MCF 10A (cell line): ENCODE data around the gene FAM3A. TPM values are rescaled to one million over a fixed set of nuclear protein-coding genes. Genes with fewer than 3 reads are reported as not detected.

Experiments
- BruUV-seq: library from RNA; stranded (reverse); fragments of 400-500 nt; replicated peaks from 2 replicates; lab custom pipeline; 2021; lab: Mats Ljungman, UMichigan
- CTCF ChIA-PET: fragments of 300-600 bp; sonication (Branson Sonifier 250); formaldehyde crosslinking; extraction: SDS; loops from one replicate; lab custom pipeline; 2021; ENCODE audit warnings: antibody characterized with exemption, inconsistent platforms; lab: Yijun Ruan, JAX
- POLR2A ChIA-PET: fragments of 300-600, 350-650 bp; sonication (Branson Sonifier 250); formaldehyde crosslinking; extraction: SDS; loops from one replicate; lab custom pipeline; 2020; ENCODE audit warnings: antibody characterized with exemption, inconsistent platforms; lab: Yijun Ruan, JAX
- DNase-seq: peaks from one replicate; pipeline ENCODE4 v3.0.0-alpha.2; 2018; ENCODE audit not compliant: unreplicated experiment
- H3K27ac Mint-ChIP-seq: one replicate; pipeline ENCODE4 v1.8.0; 2022; ENCODE audit warnings: mild to moderate bottlenecking, low read depth, mixed read lengths; ENCODE audit not compliant: unreplicated experiment
- H3K27me3 Mint-ChIP-seq: one replicate; pipeline ENCODE4 v1.8.0; 2022; ENCODE audit warnings: mixed read lengths; ENCODE audit not compliant: insufficient read depth, unreplicated experiment
- H3K36me3 Mint-ChIP-seq: one replicate; pipeline ENCODE4 v1.8.0; 2022; ENCODE audit warnings: mild to moderate bottlenecking, moderate library complexity, mixed read lengths; ENCODE audit not compliant: insufficient read depth, unreplicated experiment
- H3K4me1 Mint-ChIP-seq: one replicate; pipeline ENCODE4 v1.8.0; 2022; ENCODE audit warnings: mixed read lengths; ENCODE audit not compliant: insufficient read depth, unreplicated experiment
- H3K4me3 Mint-ChIP-seq: one replicate; pipeline ENCODE4 v1.8.0; 2022; ENCODE audit warnings: mild to moderate bottlenecking, moderate library complexity, mixed read lengths; ENCODE audit not compliant: unreplicated experiment
- H3K9me3 Mint-ChIP-seq: one replicate; pipeline ENCODE4 v1.8.0; 2022; ENCODE audit warnings: mixed read lengths; ENCODE audit not compliant: unreplicated experiment
- CTCF ChIP-seq: fragments of 200-600 bp; IDR thresholded peaks from one replicate; pipeline ENCODE4 v1.8.0; 2022; ENCODE audit warnings: antibody characterized with exemption, mild to moderate bottlenecking; ENCODE audit not compliant: unreplicated experiment
- intact Hi-C: fragments of 100-400 bp; cut with micrococcal nuclease; formaldehyde crosslinking; loops from 2 replicates; pipeline ENCODE4 v1.14.1; 2022
- total RNA-seq: library from RNA; stranded (reverse); gene quantifications from 2 replicates; pipeline ENCODE4 v1.2.3, GENCODE V29; 2022

Gene FAM3A
- total RNA-seq, 1 experiment from 2014 or later = 40.9 TPM

- no peaks in the 10 kb centered on the region for H3K9me3 Mint-ChIP-seq
- H3K27me3 Mint-ChIP-seq = no peaks in the 10 kb centered on the region
- peaks cover 24% of the 10 kb centered on the region for H3K4me1 Mint-ChIP-seq
- no peak overlapping the region for H3K4me3 Mint-ChIP-seq
- TF ChIP-seq CTCF = no peak
- H3K27ac Mint-ChIP-seq = no peak overlapping the region
- ChIA-PET POLR2A (interaction anchor here (1.5 kb wide), 1 partner anchor 125 kb away, joined by 4 read pairs; no protein-coding TSS in a partner anchor), CTCF (interaction anchor here (0.6 to 1.6 kb wide), 2 partner anchors 166 to 1884 kb away, joined by 3 to 8 read pairs; no protein-coding TSS in a partner anchor)
- intact Hi-C loops = no loop called here
- peaks cover 16% of the 10 kb centered on the region for H3K36me3 Mint-ChIP-seq
- no peak for DNase-seq
- BruUV-seq = no TSS peak
Measured at GRCh38 chrX:154539077-154539476, 23.0 kb upstream of the FAM3A start.

GRCh38 chrX:154535892-154536291 lies 19.9 kb upstream of the FAM3A start:
- Mint-ChIP-seq H3K4me3 (no peak overlapping the region), H3K36me3 (peaks cover 18% of the 10 kb centered on the region), H3K27me3 (no peaks in the 10 kb centered on the region), H3K27ac (peak overlapping the region; percentile 35), H3K9me3 (no peaks in the 10 kb centered on the region), H3K4me1 (peaks cover 4% of the 10 kb centered on the region)
- no peak for DNase-seq
- ChIA-PET POLR2A (interaction anchor here (0.6 kb wide), 1 partner anchor 124 kb away, joined by 3 read pairs; no protein-coding TSS in a partner anchor), CTCF (interaction anchor here (0.6 to 6.3 kb wide), 11 partner anchors 8 to 1573 kb away, joined by 3 to 54 read pairs (median 3); partner anchors contain the start of gene FLNA)
- intact Hi-C loops = loop anchor here (1.0 kb wide), 1 partner anchor 1577 kb away; no protein-coding TSS in a partner anchor
- TF ChIP-seq CTCF = no peak
- BruUV-seq = no TSS peak

- ChIA-PET POLR2A (no interaction called here), CTCF (interaction anchor here (0.6 to 6.3 kb wide), 14 partner anchors 8 to 1577 kb away, joined by 3 to 54 read pairs (median 4); partner anchors contain the start of genes FLNA and LAGE3)
- Mint-ChIP-seq H3K9me3 (no peaks in the 10 kb centered on the region), H3K36me3 (peaks cover 18% of the 10 kb centered on the region), H3K27ac (no peak overlapping the region), H3K4me3 (no peak overlapping the region), H3K27me3 (no peaks in the 10 kb centered on the region), H3K4me1 (no peaks in the 10 kb centered on the region)
- intact Hi-C loops = loop anchor here (1.0 to 5.0 kb wide), 4 partner anchors 137 to 1575 kb away; partner anchors contain the start of genes PLXNB3 and RPL10
- BruUV-seq = no TSS peak
- peak; percentile 86 for DNase-seq
- TF ChIP-seq CTCF = peak; percentile 100
Measured at GRCh38 chrX:154534526-154535322, 18.7 kb upstream of the FAM3A start.

- no TSS peak for BruUV-seq
- peaks cover 18% of the 10 kb centered on the region for H3K36me3 Mint-ChIP-seq
- no peak overlapping the region for H3K4me3 Mint-ChIP-seq
- H3K9me3 Mint-ChIP-seq = no peaks in the 10 kb centered on the region
- ChIA-PET CTCF (interaction anchor here (0.6 to 6.3 kb wide), 3 partner anchors 160 to 976 kb away, joined by 5 to 54 read pairs (median 19); partner anchors contain the start of gene FLNA), POLR2A (interaction anchor here (1.0 kb wide), 1 partner anchor 16 kb away, joined by 4 read pairs; the partner anchor contains the start of gene FAM3A)
- intact Hi-C loops = loop anchor here (5.0 kb wide), 2 partner anchors 135 to 770 kb away; partner anchors contain the start of genes PLXNB3 and RPL10
- H3K27me3 Mint-ChIP-seq = no peaks in the 10 kb centered on the region
- H3K27ac Mint-ChIP-seq = no peak overlapping the region
- no peaks in the 10 kb centered on the region for H3K4me1 Mint-ChIP-seq
- TF ChIP-seq CTCF = no peak
- DNase-seq = no peak
Measured at GRCh38 chrX:154532690-154533089, 16.7 kb upstream of the FAM3A start.
